HG03439 (cell line): ENCODE measurements around the gene FKBP1B.
A peak's percentile ranks its signal among the peaks of the same experiment; 100 is the strongest.
"Not testable (repeated sequence)": the region's sequence is repeated elsewhere in the genome, so short reads cannot be mapped to it uniquely, and the experiment has no call there.

Experiments used
- ATAC-seq: cut with Tn5 transposase; IDR thresholded peaks from one replicate; pipeline ENCODE4 v1.9.1; 2021; ENCODE audit warnings: mild to moderate bottlenecking, moderate library complexity; ENCODE audit not compliant: unreplicated experiment

FKBP1B gene

GRCh38 chr2:24022324-24022974 lies 27.1 kb upstream of the FKBP1B start:
- ATAC-seq = no peak

- no peak for ATAC-seq
Measured at GRCh38 chr2:24022975-24023575, 26.5 kb upstream of the FKBP1B start.

- no peak for ATAC-seq
Measured at GRCh38 chr2:24024018-24024417, 25.5 kb upstream of the FKBP1B start.

- ATAC-seq = no peak
Measured at GRCh38 chr2:24024996-24025663, 24.4 kb upstream of the FKBP1B start.

GRCh38 chr2:24026233-24026632 lies 23.3 kb upstream of the FKBP1B start:
- ATAC-seq = no peak

GRCh38 chr2:24038786-24039499 lies 10.6 kb upstream of the FKBP1B start:
- ATAC-seq = no peak

- no peak for ATAC-seq
Measured at GRCh38 chr2:24040511-24040910, 9.0 kb upstream of the FKBP1B start.

GRCh38 chr2:24043133-24043532 lies 6.4 kb upstream of the FKBP1B start:
- not testable (repeated sequence) for ATAC-seq

GRCh38 chr2:24045511-24046508 lies 3.7 kb upstream of the FKBP1B start:
- ATAC-seq = no peak

- ATAC-seq = no peak
Measured at GRCh38 chr2:24046599-24046929, 3.0 kb upstream of the FKBP1B start.

- peak; percentile 98 for ATAC-seq
Measured at GRCh38 chr2:24046930-24047702, 2.4 kb upstream of the FKBP1B start, which contains the start of gene WDCP. WDCP (minus strand) TSS chr2:24047391; CDS start chr2:24039494, 7,897 bp downstream.

GRCh38 chr2:24047703-24048033 lies 1.9 kb upstream of the FKBP1B start:
- ATAC-seq = no peak

GRCh38 chr2:24048769-24049484 lies 614 bp upstream of the FKBP1B start:
- ATAC-seq = no peak

- no peak for ATAC-seq
Measured at GRCh38 chr2:24050041-24050979, 769 bp downstream of the FKBP1B start.

- no peak for ATAC-seq
Measured at GRCh38 chr2:24051833-24052232, 2.3 kb downstream of the FKBP1B start.

GRCh38 chr2:24052951-24053350 lies 3.4 kb downstream of the FKBP1B start:
- ATAC-seq = no peak

GRCh38 chr2:24054366-24055010 lies 4.9 kb downstream of the FKBP1B start:
- ATAC-seq = no peak

GRCh38 chr2:24055750-24056149 lies 6.2 kb downstream of the FKBP1B start:
- ATAC-seq = no peak
